GM12865 (cell line): ENCODE data around the gene NQO2.

Experiments
- DNase-seq: peaks from one replicate; pipeline ENCODE4 v3.0.0; 2010; ENCODE audit warnings: low read depth
- H3K4me3 ChIP-seq: 2 replicates; pipeline ENCODE4 v1.5.1; 2011; ENCODE audit warnings: mild to moderate bottlenecking, low read depth, low read length, control low read depth
- CTCF ChIP-seq: IDR thresholded peaks from 2 replicates; pipeline ENCODE4 v1.5.1; 2011; ENCODE audit warnings: low read length, control low read depth, low read depth, inconsistent platforms; ENCODE audit not compliant: insufficient read depth; ENCODE audit errors: missing control alignments

The NQO2 gene

GRCh38 chr6:3033652-3034051 lies 34.0 kb downstream of the NQO2 start:
- no peak overlapping the region for H3K4me3 ChIP-seq
- no peak for DNase-seq
- no peak for TF ChIP-seq CTCF

GRCh38 chr6:3035397-3035796 lies 35.7 kb downstream of the NQO2 start:
- no peak overlapping the region for H3K4me3 ChIP-seq
- no peak for TF ChIP-seq CTCF

DNA sequence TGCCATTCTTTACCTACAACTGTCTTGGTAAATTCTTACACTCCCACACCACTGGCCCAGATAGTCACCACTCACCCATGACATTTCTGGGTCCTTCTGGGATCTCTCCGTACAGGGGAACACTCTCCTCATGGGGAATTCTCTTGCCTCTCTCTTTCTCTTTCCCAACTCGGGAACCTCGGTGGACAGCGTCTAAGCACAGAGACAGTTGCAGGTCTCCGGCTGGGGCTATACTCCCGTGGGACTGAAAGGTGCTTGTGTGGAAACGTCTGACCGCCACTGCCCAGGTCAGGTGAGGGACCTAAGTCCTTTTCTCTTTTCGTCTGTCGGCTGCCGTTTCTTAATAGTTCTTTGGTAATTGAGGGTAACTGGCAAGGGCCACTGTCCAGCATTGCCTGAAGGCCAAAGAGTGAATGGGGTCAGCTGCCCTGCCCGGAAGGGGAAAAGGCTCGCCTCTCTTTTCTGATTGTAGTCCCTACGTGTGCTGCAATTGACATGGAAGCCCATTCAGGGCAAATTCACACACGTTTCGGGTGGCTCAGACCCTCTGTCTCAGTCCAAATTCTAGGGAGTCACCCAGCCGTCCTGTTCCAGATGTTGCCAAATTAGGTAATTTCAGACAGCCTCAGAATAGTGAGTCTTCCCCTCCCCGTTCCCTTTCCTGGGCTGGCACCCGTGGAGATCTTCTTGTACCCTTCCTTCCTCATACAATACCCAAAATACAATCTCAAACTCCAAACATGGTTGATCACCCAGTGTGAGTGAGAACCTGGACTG lies 37.4 kb downstream of the NQO2 start:
- DNase-seq = no peak
- no peak overlapping the region for H3K4me3 ChIP-seq
- no peak for TF ChIP-seq CTCF

More at GRCh38 chr6:3035397-3035796, 35.7 kb downstream of the NQO2 start:
- DNase-seq = no peak

DNA sequence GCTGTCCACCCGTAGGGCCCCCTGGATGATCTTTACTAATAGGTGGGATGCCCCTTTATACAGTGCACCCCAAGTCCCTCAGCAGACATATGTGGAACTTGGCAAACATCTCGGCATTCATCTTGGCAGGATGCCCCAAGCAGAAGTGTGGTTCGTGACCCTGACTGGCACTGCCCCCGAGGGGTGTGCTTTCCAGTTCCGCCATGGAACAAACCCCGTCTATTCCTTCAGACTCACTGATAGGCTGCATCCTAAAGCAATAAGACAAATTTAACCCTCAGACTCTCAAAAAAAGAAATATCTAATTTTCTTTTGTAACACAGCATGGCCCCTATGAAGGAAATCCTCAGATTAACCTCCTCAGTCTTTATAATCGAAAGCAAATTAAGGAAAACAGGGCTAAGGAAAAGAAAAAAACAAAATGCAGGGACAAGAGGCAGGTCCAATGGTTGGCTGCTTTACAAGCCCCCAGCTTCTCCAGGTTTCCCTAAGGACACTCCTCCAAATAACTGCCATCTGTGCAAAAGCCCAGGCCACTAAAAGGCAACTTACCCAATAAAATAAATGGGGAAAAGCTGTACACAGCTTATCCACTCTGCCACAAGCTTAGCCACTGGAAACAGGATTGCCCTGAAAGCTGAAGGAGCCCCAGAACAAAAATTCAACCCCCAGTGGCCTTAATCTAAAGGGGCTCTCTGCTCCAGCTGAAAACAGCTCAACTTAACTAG lies 38.1 kb downstream of the NQO2 start:
- no peak for DNase-seq
- TF ChIP-seq CTCF = no peak
- H3K4me3 ChIP-seq = no peak overlapping the region

DNA sequence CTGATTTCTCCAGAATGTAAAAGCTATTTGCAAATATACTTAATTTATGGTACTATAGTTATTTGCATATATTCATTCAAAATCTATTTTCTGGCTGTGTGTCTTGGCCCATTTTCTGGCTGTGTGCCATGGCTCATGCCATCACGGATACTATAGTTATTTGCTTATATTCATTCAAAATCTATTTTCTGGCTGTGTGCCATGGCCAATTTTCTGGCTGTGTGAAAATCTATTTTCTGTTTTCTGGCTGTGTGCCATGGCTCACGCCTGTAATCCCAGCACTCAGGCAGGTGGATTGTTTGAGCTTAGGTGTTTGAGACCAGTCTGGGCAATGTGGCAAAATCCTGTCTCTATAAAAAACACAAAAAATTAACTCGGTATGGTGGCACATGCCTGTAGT lies 39.7 kb downstream of the NQO2 start:
- no peak for DNase-seq
- H3K4me3 ChIP-seq = no peak overlapping the region

DNA sequence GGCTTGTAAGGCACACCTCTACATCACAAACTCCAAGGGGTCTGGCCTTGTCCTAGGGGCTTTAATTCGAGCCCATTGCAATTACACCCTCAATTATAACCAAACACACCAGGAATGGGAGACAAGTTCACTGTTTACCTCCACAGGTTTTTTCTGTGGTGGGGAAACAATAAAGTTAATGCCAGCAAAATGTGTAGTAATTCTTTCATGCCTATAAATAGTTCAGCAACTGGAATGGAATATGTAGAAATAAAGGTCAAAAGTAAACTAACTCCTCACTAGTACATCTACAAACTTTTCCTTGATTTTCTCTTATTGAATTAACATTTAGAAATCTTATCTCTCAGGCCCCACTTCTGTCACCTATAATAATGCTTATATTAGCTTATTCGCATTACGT lies 41.5 kb downstream of the NQO2 start:
- TF ChIP-seq CTCF = no peak
- H3K4me3 ChIP-seq = no peak overlapping the region
- DNase-seq = no peak

More for the DNA sequence above, 39.7 kb downstream of the NQO2 start:
- TF ChIP-seq CTCF = no peak
